Mucosa of gallbladder (tissue), 1 donor: ENCODE measurements around the gene KIF22. TPM values are rescaled to one million over a fixed set of nuclear protein-coding genes. Genes with fewer than 3 reads are reported as not detected.

Experiments used
- DNase-seq: peaks from one replicate; pipeline ENCODE4 v3.0.0-alpha.2; 2020; ENCODE audit warnings: low spot score
- total RNA-seq: library from RNA; stranded (reverse); gene quantifications from one replicate; pipeline ENCODE4 v1.2.1, GENCODE V29; 2021
- donor health status: DM: no; HTN: no; CAD: no.

Gene KIF22
- total RNA-seq, 1 donor from 2014 or later, result 21.6 TPM

DNA sequence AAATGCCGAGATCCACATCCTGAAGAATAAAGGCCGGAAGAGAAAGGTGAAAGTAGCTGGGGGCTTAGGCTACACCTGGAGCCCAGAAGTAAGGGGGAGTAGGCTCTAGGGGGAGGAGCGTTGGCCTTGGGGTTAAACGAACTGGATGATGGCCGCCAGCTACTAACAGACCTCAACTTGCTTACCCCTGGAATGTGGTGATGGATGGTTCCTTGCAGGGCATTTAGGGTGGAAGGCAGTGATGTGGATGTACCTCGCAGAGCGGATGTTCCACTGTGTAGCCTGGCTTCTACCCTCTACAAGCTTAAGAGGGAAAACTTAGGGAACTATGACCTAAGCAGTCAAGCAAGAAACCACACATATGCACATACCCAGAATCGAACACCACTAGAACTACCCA lies 13.5 kb downstream of the KIF22 start:
- no peak for DNase-seq

- DNase-seq, result no peak
Measured at GRCh38 chr16:29804455-29805231, 14.1 kb downstream of the KIF22 start.

DNA sequence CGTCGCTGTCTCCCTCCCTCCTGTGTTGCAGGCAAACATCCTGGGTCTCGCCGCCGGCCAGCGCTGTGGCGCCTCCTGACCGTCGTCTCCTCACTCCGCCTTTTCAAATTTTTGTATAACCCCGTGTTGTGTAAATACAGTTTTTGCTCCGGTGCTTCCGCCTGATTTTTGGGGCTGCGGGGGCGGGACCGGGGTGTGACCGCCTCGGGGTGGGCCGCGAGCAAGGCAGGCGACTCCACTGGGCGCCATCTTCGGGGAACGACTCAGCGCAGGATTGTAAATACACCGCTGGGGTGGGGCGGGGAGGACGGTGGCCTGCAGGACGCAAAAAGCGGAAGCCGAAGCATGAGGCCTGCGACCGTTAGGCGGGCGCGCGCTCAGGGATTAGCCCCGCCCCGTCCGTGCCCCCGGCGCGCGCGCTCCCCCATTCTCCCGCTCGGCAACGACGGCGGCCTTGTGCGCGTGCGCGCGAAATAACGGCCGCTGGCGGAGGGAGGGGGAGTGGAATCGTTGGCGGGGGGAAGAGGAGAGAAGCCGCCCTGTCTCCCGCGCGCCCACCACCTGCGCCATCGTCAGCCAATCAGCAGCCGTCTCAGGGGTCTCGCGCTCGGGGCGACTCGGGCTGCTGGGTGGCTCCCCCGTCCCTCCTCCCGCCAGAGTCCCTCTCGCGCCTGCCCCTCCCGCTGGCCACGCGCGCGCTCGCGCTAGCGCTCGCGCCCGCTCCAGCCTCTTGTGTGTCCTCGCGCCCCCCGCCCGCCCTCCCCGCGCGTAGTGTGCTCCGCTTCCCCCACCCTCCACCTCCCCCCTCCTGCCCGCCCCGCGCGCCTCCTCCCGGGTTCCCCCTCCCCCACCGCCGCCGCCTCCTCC lies 14.9 kb downstream of the KIF22 start:
- peak; percentile 98 for DNase-seq

DNA sequence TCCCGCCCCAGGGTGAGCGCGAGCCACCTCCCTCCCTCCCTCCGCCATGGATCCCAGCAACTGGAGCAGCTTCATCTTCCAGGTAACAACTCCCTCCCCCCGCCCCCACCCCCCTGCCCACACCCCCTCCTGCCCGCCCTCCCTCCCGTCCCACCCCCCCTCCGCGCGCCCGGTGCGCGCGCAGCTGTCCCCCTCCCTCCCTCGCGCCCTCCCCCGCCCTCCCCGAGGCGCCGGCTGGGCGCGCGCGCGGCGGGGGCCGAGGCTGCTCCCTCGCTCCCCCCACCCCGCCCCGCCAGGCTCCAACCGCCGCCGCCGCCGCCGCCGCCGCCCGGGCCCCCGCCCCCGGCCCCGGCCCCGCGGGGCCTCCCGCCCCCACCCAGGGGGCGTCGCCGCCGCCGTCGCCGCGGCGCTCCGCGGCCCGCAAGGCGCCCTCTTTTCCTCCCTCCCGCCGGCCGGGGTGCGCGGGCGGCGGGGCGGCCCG lies 15.6 kb downstream of the KIF22 start, which contains the start of gene MAZ:
TSS of gene MAZ (plus strand) at position 431 of the 481 bp plus-strand sequence. CDS start 173 bp downstream, outside the sequence.
- no peak for DNase-seq

GRCh38 chr16:29806641-29807425 lies 16.3 kb downstream of the KIF22 start:
- DNase-seq, result no peak

DNA sequence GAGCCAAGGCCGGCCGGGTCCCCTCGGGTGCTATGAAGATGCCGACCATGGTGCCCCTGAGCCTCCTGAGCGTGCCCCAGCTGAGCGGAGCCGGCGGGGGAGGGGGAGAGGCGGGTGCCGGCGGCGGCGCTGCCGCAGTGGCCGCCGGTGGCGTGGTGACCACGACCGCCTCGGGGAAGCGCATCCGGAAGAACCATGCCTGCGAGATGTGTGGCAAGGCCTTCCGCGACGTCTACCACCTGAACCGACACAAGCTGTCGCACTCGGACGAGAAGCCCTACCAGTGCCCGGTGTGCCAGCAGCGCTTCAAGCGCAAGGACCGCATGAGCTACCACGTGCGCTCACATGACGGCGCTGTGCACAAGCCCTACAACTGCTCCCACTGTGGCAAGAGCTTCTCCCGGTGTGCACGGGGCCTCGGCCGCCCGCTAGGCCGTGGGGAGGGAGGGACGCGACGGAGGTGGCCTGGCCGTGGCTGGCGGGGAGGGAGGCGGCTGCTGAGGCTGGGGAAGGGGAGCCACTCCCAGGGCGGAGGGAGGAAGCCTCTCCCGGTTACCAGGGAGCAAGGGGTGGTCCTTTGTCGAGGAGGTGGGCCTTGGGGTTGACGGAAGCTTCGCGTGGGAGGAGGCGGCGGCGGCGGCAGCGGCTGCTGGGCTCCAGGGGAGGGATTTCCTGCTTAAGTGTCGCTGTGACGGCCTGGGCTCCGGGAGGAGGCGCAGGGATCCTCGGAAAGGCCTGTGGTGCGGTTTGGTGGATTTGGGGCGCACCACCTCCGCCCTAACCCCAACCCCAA lies 17.1 kb downstream of the KIF22 start:
- peak; percentile 92 for DNase-seq

GRCh38 chr16:29808219-29808900 lies 17.8 kb downstream of the KIF22 start:
- no peak for DNase-seq

- no peak for DNase-seq
Measured at GRCh38 chr16:29809031-29809747, 18.6 kb downstream of the KIF22 start.

- no peak for DNase-seq
Measured at GRCh38 chr16:29809850-29810698, 19.5 kb downstream of the KIF22 start.

DNA sequence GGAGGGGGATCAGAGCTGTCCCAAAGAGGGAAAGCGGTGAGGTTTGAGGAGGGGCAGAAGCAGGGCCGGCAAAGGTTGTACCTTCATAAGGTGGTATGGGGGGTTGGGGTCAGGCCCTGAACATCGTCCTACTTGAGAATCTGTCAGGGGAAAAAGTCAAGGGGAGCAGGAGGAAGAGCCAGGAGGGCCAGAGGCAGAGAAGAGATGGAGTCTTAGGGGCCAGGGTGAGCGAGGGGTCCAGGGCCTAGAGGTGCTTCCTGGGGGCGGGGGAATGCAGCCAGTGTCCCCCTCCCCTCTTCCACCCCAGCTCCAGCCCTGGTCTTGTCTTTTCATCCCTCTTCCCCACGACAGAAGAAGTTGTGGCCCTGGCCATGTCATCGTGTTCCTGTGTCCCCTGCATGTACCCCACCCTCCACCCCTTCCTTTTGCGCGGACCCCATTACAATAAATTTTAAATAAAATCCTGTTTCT lies 20.2 kb downstream of the KIF22 start:
- no peak for DNase-seq

GRCh38 chr16:29811170-29811895 lies 20.8 kb downstream of the KIF22 start:
- DNase-seq, result peak; percentile 95

GRCh38 chr16:29811896-29812665 lies 21.5 kb downstream of the KIF22 start, which contains the start of gene PRRT2:
TSS of gene PRRT2 (plus strand) at chr16:29812193. CDS start at chr16:29813055, 862 bp downstream.
- no peak for DNase-seq

GRCh38 chr16:29812754-29813643 lies 22.4 kb downstream of the KIF22 start:
- DNase-seq, result no peak

- DNase-seq, result no peak
Measured at GRCh38 chr16:29813644-29814562, 23.4 kb downstream of the KIF22 start.

DNA sequence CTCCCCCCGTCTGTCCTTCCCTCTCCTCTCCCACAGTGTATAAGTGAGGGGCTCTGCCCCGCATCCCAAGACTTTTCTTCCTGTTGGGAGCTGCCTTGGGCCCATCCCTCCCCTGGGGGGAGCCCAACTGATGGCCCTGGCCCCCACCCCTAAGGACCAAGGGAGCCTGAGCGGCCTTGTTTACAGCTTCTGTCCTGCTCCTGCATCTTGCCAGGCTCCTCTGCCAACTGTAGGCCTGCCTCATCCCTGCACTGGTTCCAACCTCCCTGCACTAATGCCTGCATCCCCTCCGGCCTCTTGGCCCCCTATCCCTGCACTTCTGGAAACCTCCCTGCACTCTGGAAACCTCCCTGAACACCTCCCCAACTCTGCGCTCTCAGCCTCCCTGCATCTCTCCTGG lies 24.0 kb downstream of the KIF22 start:
- DNase-seq, result no peak
